OCI-LY7 (cell line): Measurements from ENCODE around the gene GGA1.

Experiments used
- CTCF ChIP-seq: fragments of 200-600 bp; sonication (generic); conservative IDR thresholded peaks from 2 replicates; pipeline ENCODE4 v1.5.1; 2014; ENCODE audit warnings: mild to moderate bottlenecking, antibody characterized with exemption, low read length, moderate library complexity, mixed read lengths
- EZH2phosphoT487 ChIP-seq: fragments of 200-600 bp; sonication (generic); IDR thresholded peaks from 2 replicates; pipeline ENCODE4 v1.6.1; 2018; ENCODE audit warnings: low read depth, borderline replicate concordance, mild to moderate bottlenecking, mixed run types, antibody characterized with exemption, low read length, moderate library complexity, mixed read lengths

GRCh38 chr22:37560608-37561211 is 47.9 kb upstream of the GGA1 start:
- TF ChIP-seq CTCF: no peak
- TF ChIP-seq EZH2phosphoT487: no peak
